H9 (cell line): Measurements from ENCODE around the gene LEKR1. TPM values are rescaled to one million over a fixed set of nuclear protein-coding genes. Genes with fewer than 3 reads are reported as not detected.

ENCODE experiments used
- DNase-seq: peaks from one replicate; pipeline ENCODE4 v3.0.0-alpha.2; 2017
- H2AFZ ChIP-seq: one replicate; pipeline ENCODE4 v1.6.1; 2013; ENCODE audit warnings: mild to moderate bottlenecking, low read length, control low read depth, moderate library complexity
- H2AK5ac ChIP-seq: 2 replicates; pipeline ENCODE4 v1.6.1; 2013; ENCODE audit warnings: low read length, control low read depth, mixed read lengths; ENCODE audit not compliant: insufficient read length
- H2BK120ac ChIP-seq: one replicate; pipeline ENCODE4 v1.6.1; 2013; ENCODE audit warnings: low read depth, mild to moderate bottlenecking, low read length, control low read depth, inconsistent platforms; ENCODE audit not compliant: poor library complexity, severe bottlenecking
- H2BK12ac ChIP-seq: 2 replicates; pipeline ENCODE4 v1.6.1; 2013; ENCODE audit warnings: low read length, control low read depth, mixed read lengths, low read depth; ENCODE audit not compliant: insufficient read length
- H2BK15ac ChIP-seq: 2 replicates; pipeline ENCODE4 v1.6.1; 2013; ENCODE audit warnings: low read depth, low read length, control low read depth
- H2BK20ac ChIP-seq: one replicate; pipeline ENCODE4 v1.6.1; 2013; ENCODE audit warnings: low read depth, mild to moderate bottlenecking, low read length, control low read depth, inconsistent platforms; ENCODE audit not compliant: poor library complexity, severe bottlenecking
- H2BK5ac ChIP-seq: 2 replicates; pipeline ENCODE4 v1.6.1; 2013; ENCODE audit warnings: low read length, control low read depth, mixed read lengths; ENCODE audit not compliant: insufficient read length
- H3K14ac ChIP-seq: 2 replicates; pipeline ENCODE4 v1.6.1; 2013; ENCODE audit warnings: low read length, control low read depth; ENCODE audit not compliant: insufficient read depth
- H3K18ac ChIP-seq: 2 replicates; pipeline ENCODE4 v1.6.1; 2013; ENCODE audit warnings: low read depth, mild to moderate bottlenecking, mixed read lengths, low read length, control low read depth; ENCODE audit not compliant: insufficient read length
- H3K23ac ChIP-seq: 2 replicates; pipeline ENCODE4 v1.6.1; 2013; ENCODE audit warnings: low read length, control low read depth, mixed read lengths, low read depth; ENCODE audit not compliant: insufficient read length
- H3K23me2 ChIP-seq: 2 replicates; pipeline ENCODE4 v1.6.1; 2013; ENCODE audit warnings: low read depth, mild to moderate bottlenecking, mixed read lengths, low read length, control low read depth; ENCODE audit not compliant: insufficient read length, poor library complexity, severe bottlenecking
- H3K27ac ChIP-seq: 2 replicates; pipeline ENCODE4 v1.5.1; 2013; ENCODE audit warnings: low read length, control low read depth, mixed read lengths, low read depth; ENCODE audit not compliant: insufficient read length
- H3K27me3 ChIP-seq: 2 replicates; pipeline ENCODE4 v1.6.1; 2013; ENCODE audit warnings: low read length, control low read depth, inconsistent platforms; ENCODE audit not compliant: insufficient read depth
- H3K4ac ChIP-seq: 2 replicates; pipeline ENCODE4 v1.6.1; 2013; ENCODE audit warnings: low read depth, mild to moderate bottlenecking, control low read depth, inconsistent platforms, low read length, moderate library complexity
- H3K4me1 ChIP-seq: 2 replicates; pipeline ENCODE4 v1.6.1; 2013; ENCODE audit warnings: low read length, control low read depth, inconsistent platforms; ENCODE audit not compliant: insufficient read depth
- H3K4me2 ChIP-seq: 2 replicates; pipeline ENCODE4 v1.6.1; 2013; ENCODE audit warnings: low read length, control low read depth, mixed read lengths; ENCODE audit not compliant: insufficient read length, insufficient read depth
- H3K56ac ChIP-seq: 2 replicates; pipeline ENCODE4 v1.6.1; 2013; ENCODE audit warnings: low read depth, mild to moderate bottlenecking, mixed read lengths, low read length, control low read depth; ENCODE audit not compliant: insufficient read length
- H3K79me1 ChIP-seq: 2 replicates; pipeline ENCODE4 v1.6.1; 2013; ENCODE audit warnings: low read depth, mild to moderate bottlenecking, moderate library complexity, low read length, control low read depth, inconsistent platforms; ENCODE audit not compliant: insufficient read depth, poor library complexity, severe bottlenecking
- H3K79me2 ChIP-seq: 2 replicates; pipeline ENCODE4 v1.6.1; 2013; ENCODE audit warnings: low read length, control low read depth, inconsistent platforms; ENCODE audit not compliant: insufficient read depth
- H3K9ac ChIP-seq: 2 replicates; pipeline ENCODE4 v1.6.1; 2013; ENCODE audit warnings: low read length, control low read depth, mixed read lengths; ENCODE audit not compliant: insufficient read length; ENCODE audit errors: extremely low read depth
- H3K9me3 ChIP-seq: one replicate; pipeline ENCODE4 v1.6.1; 2013; ENCODE audit warnings: low read depth, low read length, inconsistent platforms; ENCODE audit not compliant: control insufficient read depth
- H3T11ph ChIP-seq: one replicate; pipeline ENCODE4 v1.6.1; 2013; ENCODE audit warnings: mild to moderate bottlenecking, low read length, control low read depth, inconsistent platforms
- H4K20me1 ChIP-seq: one replicate; pipeline ENCODE4 v1.6.1; 2013; ENCODE audit not compliant: control insufficient read depth, insufficient read length, insufficient read depth
- H4K5ac ChIP-seq: 2 replicates; pipeline ENCODE4 v1.6.1; 2013; ENCODE audit warnings: low read depth, mild to moderate bottlenecking, mixed read lengths, low read length, control low read depth; ENCODE audit not compliant: insufficient read length
- H4K8ac ChIP-seq: replicated peaks from 2 replicates; pipeline ENCODE4 v1.6.1; 2013; ENCODE audit warnings: low read length, control low read depth, mixed read lengths, low read depth; ENCODE audit not compliant: insufficient read length
- H4K91ac ChIP-seq: 2 replicates; pipeline ENCODE4 v1.6.1; 2013; ENCODE audit warnings: low read depth, mild to moderate bottlenecking, moderate library complexity, mixed read lengths, low read length, control low read depth; ENCODE audit not compliant: insufficient read length
- H3K27ac Mint-ChIP-seq, 3 experiments: 2 replicates in 2 of 3; 3 replicates in 1 of 3; pipeline ENCODE4 v1.8.0; 2020 to 2021; ENCODE audit warnings: mixed read lengths in 3 of 3, mild to moderate bottlenecking in 1 of 3, moderate library complexity in 1 of 3
- H3K27me3 Mint-ChIP-seq: 2 replicates; pipeline ENCODE4 v1.8.0; 2021; ENCODE audit warnings: low read depth, mild to moderate bottlenecking, moderate library complexity, mixed read lengths
- H3K36me3 Mint-ChIP-seq, 3 experiments: 2 replicates in 2 of 3; 3 replicates in 1 of 3; pipeline ENCODE4 v1.8.0; 2020 to 2021; ENCODE audit warnings: low read depth in 3 of 3, mixed read lengths in 3 of 3; ENCODE audit not compliant: insufficient read depth in 1 of 3
- H3K4me1 Mint-ChIP-seq, 2 experiments: 2 replicates each; pipeline ENCODE4 v1.8.0; 2020; ENCODE audit warnings: mixed read lengths in 2 of 2
- H3K4me3 Mint-ChIP-seq, 2 experiments: 2 replicates in 1 of 2; 3 replicates in 1 of 2; pipeline ENCODE4 v1.8.0; 2020 to 2021; ENCODE audit warnings: mild to moderate bottlenecking in 2 of 2, mixed read lengths in 2 of 2, moderate library complexity in 1 of 2
- H3K9me3 Mint-ChIP-seq, 2 experiments: 2 replicates in 1 of 2; 3 replicates in 1 of 2; pipeline ENCODE4 v1.8.0; 2020; ENCODE audit warnings: mild to moderate bottlenecking in 2 of 2, mixed read lengths in 2 of 2, moderate library complexity in 1 of 2
- WGBS: extraction: QIAGEN DNeasy Blood & Tissue Kit; methylation state at CpG from one replicate; pipeline ENCODE4 v1.1.7; 2013; ENCODE audit warnings: missing lambda C conversion rate, low lambda C conversion rate, mixed read lengths; ENCODE audit not compliant: insufficient read length; ENCODE audit errors: extremely low coverage; 5-methylcytosine and 5-hydroxymethylcytosine counted together
- total RNA-seq: library from RNA; stranded (reverse); gene quantifications from 2 replicates; pipeline ENCODE4 v1.2.1, GENCODE V29; 2021
- TF ChIP-seq, protein P1 (sequence below): fragments of 200-600 bp; sonication (generic); conservative IDR thresholded peaks from 3 replicates; pipeline ENCODE4 v1.8.0; 2021; ENCODE audit warnings: antibody characterized with exemption, mild to moderate bottlenecking

LEKR1 gene
- total RNA-seq, 1 experiment from 2014 or later = not detected

DNA sequence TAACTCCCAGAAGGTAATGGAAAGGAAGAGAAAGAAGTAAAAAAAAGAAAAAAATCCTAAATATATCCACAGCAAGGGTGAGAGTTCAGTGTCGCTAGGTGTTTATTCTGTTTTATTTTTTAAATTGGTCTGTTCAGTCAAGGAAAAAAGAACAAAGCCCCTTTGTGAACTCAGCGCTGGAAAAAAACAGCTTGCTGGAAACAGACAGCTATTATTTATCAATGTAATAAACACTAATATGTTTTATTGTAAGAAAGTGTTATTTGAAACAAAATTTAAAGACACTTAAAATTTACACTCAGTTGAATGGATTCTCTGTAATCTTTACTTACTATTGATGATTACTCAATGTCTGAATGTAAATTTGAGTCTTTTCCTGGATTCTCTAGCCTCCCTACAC is 32.3 kb upstream of the LEKR1 start:
- H2AFZ ChIP-seq = no peak overlapping the region
- no peak overlapping the region for H2BK120ac ChIP-seq
- no peak for DNase-seq
- no peaks in the 10 kb centered on the region for H3K23me2 ChIP-seq
- no peak overlapping the region for H3K18ac ChIP-seq
- no peak overlapping the region for H2BK20ac ChIP-seq
- H3K27me3 ChIP-seq = no peaks in the 10 kb centered on the region
- no peak overlapping the region for H4K5ac ChIP-seq
- no peaks in the 10 kb centered on the region for H3K79me1 ChIP-seq
- no peak overlapping the region for H3K23ac ChIP-seq
- no peak overlapping the region for H2BK12ac ChIP-seq
- no peak overlapping the region for H2BK5ac ChIP-seq
- no peak overlapping the region for H4K91ac ChIP-seq
- Mint-ChIP-seq H3K9me3 (no peaks in the 10 kb centered on the region), H3K4me1 (peaks cover 3 to 8% of the 10 kb centered on the region in 2 experiments; a peak in 1 of 4 replicates), H3K27me3 (no peaks in the 10 kb centered on the region), H3K27ac (no peak overlapping the region), H3K36me3 (0 out of 7 replicates have a peak, but pooled peaks cover 0 to 2% (median 0%) of the 10 kb centered on the region in 3 experiments), H3K4me3 (no peak overlapping the region)
- H4K8ac ChIP-seq = no peak overlapping the region
- WGBS = no CpG with 5 or more reads among the region's 2 CpGs
- H3K14ac ChIP-seq = no peak overlapping the region
- no peak overlapping the region for H3K27ac ChIP-seq
- H3K4ac ChIP-seq = no peak overlapping the region
- no peak overlapping the region for H2AK5ac ChIP-seq
- TF ChIP-seq, protein P1, sequence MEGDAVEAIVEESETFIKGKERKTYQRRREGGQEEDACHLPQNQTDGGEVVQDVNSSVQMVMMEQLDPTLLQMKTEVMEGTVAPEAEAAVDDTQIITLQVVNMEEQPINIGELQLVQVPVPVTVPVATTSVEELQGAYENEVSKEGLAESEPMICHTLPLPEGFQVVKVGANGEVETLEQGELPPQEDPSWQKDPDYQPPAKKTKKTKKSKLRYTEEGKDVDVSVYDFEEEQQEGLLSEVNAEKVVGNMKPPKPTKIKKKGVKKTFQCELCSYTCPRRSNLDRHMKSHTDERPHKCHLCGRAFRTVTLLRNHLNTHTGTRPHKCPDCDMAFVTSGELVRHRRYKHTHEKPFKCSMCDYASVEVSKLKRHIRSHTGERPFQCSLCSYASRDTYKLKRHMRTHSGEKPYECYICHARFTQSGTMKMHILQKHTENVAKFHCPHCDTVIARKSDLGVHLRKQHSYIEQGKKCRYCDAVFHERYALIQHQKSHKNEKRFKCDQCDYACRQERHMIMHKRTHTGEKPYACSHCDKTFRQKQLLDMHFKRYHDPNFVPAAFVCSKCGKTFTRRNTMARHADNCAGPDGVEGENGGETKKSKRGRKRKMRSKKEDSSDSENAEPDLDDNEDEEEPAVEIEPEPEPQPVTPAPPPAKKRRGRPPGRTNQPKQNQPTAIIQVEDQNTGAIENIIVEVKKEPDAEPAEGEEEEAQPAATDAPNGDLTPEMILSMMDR = no peak
- no peak overlapping the region for H3K56ac ChIP-seq
- no peak overlapping the region for H3K4me2 ChIP-seq
- no peak overlapping the region for H2BK15ac ChIP-seq
- no peak overlapping the region for H3T11ph ChIP-seq
- H3K9ac ChIP-seq = no peak overlapping the region
- no peaks in the 10 kb centered on the region for H4K20me1 ChIP-seq
- H3K4me1 ChIP-seq = no peaks in the 10 kb centered on the region
- no peaks in the 10 kb centered on the region for H3K9me3 ChIP-seq
- H3K79me2 ChIP-seq = no peaks in the 10 kb centered on the region
